Measurements from ENCODE around the gene GABRB1. TPM values are rescaled to one million over a fixed set of nuclear protein-coding genes. Genes with fewer than 3 reads are reported as not detected.

The GABRB1 gene
- total and polyA plus RNA-seq, 5 donors from 2014 or later, result not detected

DNA sequence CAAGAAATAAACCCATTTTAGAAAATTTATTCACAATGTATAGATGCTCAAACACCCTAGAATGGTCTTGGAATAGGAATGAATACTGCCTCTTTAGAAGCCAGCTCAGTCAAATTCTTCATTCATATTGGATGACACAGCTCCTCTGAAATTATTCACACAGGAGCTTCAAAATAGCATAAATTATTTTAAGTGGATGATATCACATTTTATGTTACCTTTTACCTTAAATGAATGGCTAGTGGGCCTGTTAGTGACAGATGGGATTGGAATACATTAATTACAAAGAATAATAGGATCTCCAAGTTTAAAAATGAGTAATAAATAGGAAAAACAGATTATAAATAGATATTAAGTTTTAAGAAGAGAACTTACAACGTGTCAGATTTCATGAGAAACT lies 184.4 kb downstream of the GABRB1 start:
- Mint-ChIP-seq H3K27ac (no peak overlapping the region), H3K4me1 (no peaks in the 10 kb centered on the region), H3K4me3 (no peak overlapping the region), H3K36me3 (no peaks in the 10 kb centered on the region), H3K27me3 (peaks cover 4% of the 10 kb centered on the region), H3K9me3 (peaks cover 0 to 3% (median 0%) of the 10 kb centered on the region in 7 donors)
- H3K27ac ChIP-seq (ENCODE audit: insufficient read depth, low read length, poor library complexity, severe bottlenecking), result no peak overlapping the region
- H3K9me3 ChIP-seq (ENCODE audit: control insufficient read depth in 2 of 2, low read length in 2 of 2), result no peaks in the 10 kb centered on the region
- no peak overlapping the region for H3K4me3 ChIP-seq (ENCODE audit: low read depth, low read length)
- H3K27me3 ChIP-seq (ENCODE audit: control insufficient read depth, insufficient read depth, low read length), result no peaks in the 10 kb centered on the region
- ATAC-seq (ENCODE audit: low read depth in 2 of 2) (no peak), DNase-seq (no peak)
- no peaks in the 10 kb centered on the region for H3K4me1 ChIP-seq (ENCODE audit: control insufficient read depth, insufficient read depth, low read length, poor library complexity, severe bottlenecking)
- H3K36me3 ChIP-seq (ENCODE audit: control insufficient read depth, insufficient read depth, low read length), result no peaks in the 10 kb centered on the region

- no peaks in the 10 kb centered on the region for H3K4me1 ChIP-seq (ENCODE audit: control insufficient read depth, insufficient read depth, low read length, poor library complexity, severe bottlenecking)
- Mint-ChIP-seq H3K36me3 (no peaks in the 10 kb centered on the region), H3K4me3 (no peak overlapping the region), H3K9me3 (peaks cover 0 to 3% (median 0%) of the 10 kb centered on the region in 7 donors), H3K27me3 (peaks cover 4% of the 10 kb centered on the region), H3K4me1 (no peaks in the 10 kb centered on the region), H3K27ac (no peak overlapping the region)
- no peak for DNase-seq
- no peaks in the 10 kb centered on the region for H3K9me3 ChIP-seq (ENCODE audit: control insufficient read depth in 2 of 2, low read length in 2 of 2)
- no peak overlapping the region for H3K4me3 ChIP-seq (ENCODE audit: low read depth, low read length)
- no peak overlapping the region for H3K27ac ChIP-seq (ENCODE audit: insufficient read depth, low read length, poor library complexity, severe bottlenecking)
- ATAC-seq (ENCODE audit: low read depth in 2 of 2), result no peak
- H3K36me3 ChIP-seq (ENCODE audit: control insufficient read depth, insufficient read depth, low read length), result no peaks in the 10 kb centered on the region
- H3K27me3 ChIP-seq (ENCODE audit: control insufficient read depth, insufficient read depth, low read length), result no peaks in the 10 kb centered on the region
Observed at GRCh38 chr4:47217291-47217690, 185.9 kb downstream of the GABRB1 start.

- Mint-ChIP-seq H3K27ac (no peak overlapping the region), H3K4me1 (no peaks in the 10 kb centered on the region), H3K27me3 (peaks cover 4% of the 10 kb centered on the region), H3K4me3 (no peak overlapping the region), H3K9me3 (peaks cover 0 to 3% (median 0%) of the 10 kb centered on the region in 7 donors), H3K36me3 (no peaks in the 10 kb centered on the region)
- no peak for ATAC-seq (ENCODE audit: low read depth in 2 of 2)
- Histone ChIP-seq H3K4me1 (ENCODE audit: control insufficient read depth, insufficient read depth, low read length, poor library complexity, severe bottlenecking) (no peaks in the 10 kb centered on the region), H3K4me3 (ENCODE audit: low read depth, low read length) (no peak overlapping the region), H3K27ac (ENCODE audit: insufficient read depth, low read length, poor library complexity, severe bottlenecking) (no peak overlapping the region), H3K27me3 (ENCODE audit: control insufficient read depth, insufficient read depth, low read length) (no peaks in the 10 kb centered on the region), H3K36me3 (ENCODE audit: control insufficient read depth, insufficient read depth, low read length) (no peaks in the 10 kb centered on the region), H3K9me3 (ENCODE audit: control insufficient read depth in 2 of 2, low read length in 2 of 2) (no peaks in the 10 kb centered on the region)
- DNase-seq, result no peak
Observed at GRCh38 chr4:47217884-47218283, 186.5 kb downstream of the GABRB1 start.

GRCh38 chr4:47218631-47219030 lies 187.3 kb downstream of the GABRB1 start:
- Mint-ChIP-seq H3K27ac (no peak overlapping the region), H3K4me1 (no peaks in the 10 kb centered on the region), H3K4me3 (no peak overlapping the region), H3K9me3 (peaks cover 0 to 3% (median 0%) of the 10 kb centered on the region in 7 donors), H3K27me3 (peaks cover 4% of the 10 kb centered on the region), H3K36me3 (no peaks in the 10 kb centered on the region)
- H3K27ac ChIP-seq (ENCODE audit: insufficient read depth, low read length, poor library complexity, severe bottlenecking), result no peak overlapping the region
- H3K9me3 ChIP-seq (ENCODE audit: control insufficient read depth in 2 of 2, low read length in 2 of 2), result no peaks in the 10 kb centered on the region
- H3K4me3 ChIP-seq (ENCODE audit: low read depth, low read length), result no peak overlapping the region
- DNase-seq (no peak), ATAC-seq (ENCODE audit: low read depth in 2 of 2) (no peak)
- H3K4me1 ChIP-seq (ENCODE audit: control insufficient read depth, insufficient read depth, low read length, poor library complexity, severe bottlenecking), result no peaks in the 10 kb centered on the region
- H3K27me3 ChIP-seq (ENCODE audit: control insufficient read depth, insufficient read depth, low read length), result no peaks in the 10 kb centered on the region
- no peaks in the 10 kb centered on the region for H3K36me3 ChIP-seq (ENCODE audit: control insufficient read depth, insufficient read depth, low read length)

- no peak overlapping the region for H3K4me3 Mint-ChIP-seq
- H3K36me3 ChIP-seq (ENCODE audit: control insufficient read depth, insufficient read depth, low read length), result no peaks in the 10 kb centered on the region
- ATAC-seq (ENCODE audit: low read depth in 2 of 2), result no peak
Observed at GRCh38 chr4:47219586-47219985, 188.2 kb downstream of the GABRB1 start.

GRCh38 chr4:47221721-47222120 lies 190.4 kb downstream of the GABRB1 start:
- Mint-ChIP-seq H3K27ac (no peak overlapping the region), H3K27me3 (peaks cover 4% of the 10 kb centered on the region), H3K4me3 (no peak overlapping the region), H3K9me3 (peaks cover 0 to 4% (median 0%) of the 10 kb centered on the region in 7 donors), H3K4me1 (no peaks in the 10 kb centered on the region), H3K36me3 (no peaks in the 10 kb centered on the region)
- Histone ChIP-seq H3K27ac (ENCODE audit: insufficient read depth, low read length, poor library complexity, severe bottlenecking) (no peak overlapping the region), H3K4me3 (ENCODE audit: low read depth, low read length) (no peak overlapping the region), H3K27me3 (ENCODE audit: control insufficient read depth, insufficient read depth, low read length) (no peaks in the 10 kb centered on the region), H3K9me3 (ENCODE audit: control insufficient read depth in 2 of 2, low read length in 2 of 2) (no peaks in the 10 kb centered on the region), H3K4me1 (ENCODE audit: control insufficient read depth, insufficient read depth, low read length, poor library complexity, severe bottlenecking) (no peaks in the 10 kb centered on the region), H3K36me3 (ENCODE audit: control insufficient read depth, insufficient read depth, low read length) (no peaks in the 10 kb centered on the region)
- no peak for DNase-seq
- no peak for ATAC-seq (ENCODE audit: low read depth in 2 of 2)

More at GRCh38 chr4:47219586-47219985, 188.2 kb downstream of the GABRB1 start:
- Mint-ChIP-seq H3K36me3 (no peaks in the 10 kb centered on the region), H3K9me3 (peaks cover 0 to 3% (median 0%) of the 10 kb centered on the region in 7 donors), H3K27me3 (peaks cover 4% of the 10 kb centered on the region), H3K27ac (no peak overlapping the region), H3K4me1 (no peaks in the 10 kb centered on the region)
- no peak overlapping the region for H3K27ac ChIP-seq (ENCODE audit: insufficient read depth, low read length, poor library complexity, severe bottlenecking)
- DNase-seq, result no peak
- no peaks in the 10 kb centered on the region for H3K9me3 ChIP-seq (ENCODE audit: control insufficient read depth in 2 of 2, low read length in 2 of 2)
- no peaks in the 10 kb centered on the region for H3K27me3 ChIP-seq (ENCODE audit: control insufficient read depth, insufficient read depth, low read length)
- no peaks in the 10 kb centered on the region for H3K4me1 ChIP-seq (ENCODE audit: control insufficient read depth, insufficient read depth, low read length, poor library complexity, severe bottlenecking)
- H3K4me3 ChIP-seq (ENCODE audit: low read depth, low read length), result no peak overlapping the region

GRCh38 chr4:47222276-47222675 lies 190.9 kb downstream of the GABRB1 start:
- H3K27me3 ChIP-seq (ENCODE audit: control insufficient read depth, insufficient read depth, low read length), result no peaks in the 10 kb centered on the region
- no peak overlapping the region for H3K4me3 Mint-ChIP-seq

DNA sequence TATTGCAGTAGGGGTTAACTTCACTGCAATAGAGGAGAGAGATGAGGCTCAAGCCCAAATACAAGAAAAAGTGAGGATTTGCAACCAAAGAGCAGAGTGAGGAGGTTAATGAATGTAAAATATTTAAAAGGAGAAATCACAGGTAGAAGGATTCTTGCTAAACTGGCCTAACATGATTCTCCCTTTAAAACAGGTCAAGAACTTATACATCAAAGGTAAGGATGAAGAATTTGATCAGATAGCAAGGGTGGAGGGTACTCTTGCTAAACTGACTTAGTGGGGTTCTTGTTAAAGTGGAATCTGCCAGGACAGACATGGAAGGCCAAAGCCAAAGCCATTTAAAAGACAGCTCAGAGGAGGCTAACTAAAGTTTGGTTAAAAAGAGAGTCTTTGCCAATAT lies 193.0 kb downstream of the GABRB1 start:
- Mint-ChIP-seq H3K4me1 (no peaks in the 10 kb centered on the region), H3K27ac (no peak overlapping the region), H3K4me3 (no peak overlapping the region), H3K36me3 (no peaks in the 10 kb centered on the region), H3K27me3 (no peaks in the 10 kb centered on the region), H3K9me3 (peaks cover 0 to 4% (median 0%) of the 10 kb centered on the region in 7 donors)
- Histone ChIP-seq H3K4me3 (ENCODE audit: low read depth, low read length) (no peak overlapping the region), H3K27me3 (ENCODE audit: control insufficient read depth, insufficient read depth, low read length) (no peaks in the 10 kb centered on the region), H3K36me3 (ENCODE audit: control insufficient read depth, insufficient read depth, low read length) (no peaks in the 10 kb centered on the region), H3K4me1 (ENCODE audit: control insufficient read depth, insufficient read depth, low read length, poor library complexity, severe bottlenecking) (no peaks in the 10 kb centered on the region), H3K9me3 (ENCODE audit: control insufficient read depth in 2 of 2, low read length in 2 of 2) (no peaks in the 10 kb centered on the region), H3K27ac (ENCODE audit: insufficient read depth, low read length, poor library complexity, severe bottlenecking) (no peak overlapping the region)
- DNase-seq, result no peak
- no peak for ATAC-seq (ENCODE audit: low read depth in 2 of 2)

More at GRCh38 chr4:47222276-47222675, 190.9 kb downstream of the GABRB1 start:
- Histone ChIP-seq H3K36me3 (ENCODE audit: control insufficient read depth, insufficient read depth, low read length) (no peaks in the 10 kb centered on the region), H3K4me3 (ENCODE audit: low read depth, low read length) (no peak overlapping the region), H3K4me1 (ENCODE audit: control insufficient read depth, insufficient read depth, low read length, poor library complexity, severe bottlenecking) (no peaks in the 10 kb centered on the region), H3K9me3 (ENCODE audit: control insufficient read depth in 2 of 2, low read length in 2 of 2) (no peaks in the 10 kb centered on the region), H3K27ac (ENCODE audit: insufficient read depth, low read length, poor library complexity, severe bottlenecking) (no peak overlapping the region)
- Mint-ChIP-seq H3K36me3 (no peaks in the 10 kb centered on the region), H3K9me3 (peaks cover 0 to 4% (median 0%) of the 10 kb centered on the region in 7 donors), H3K4me1 (no peaks in the 10 kb centered on the region), H3K27ac (no peak overlapping the region), H3K27me3 (peaks cover 4% of the 10 kb centered on the region)
- no peak for ATAC-seq (ENCODE audit: low read depth in 2 of 2)
- no peak for DNase-seq
